HepG2 (cell line): ENCODE data around the gene ARHGAP29. TPM values are rescaled to one million over a fixed set of nuclear protein-coding genes. Genes with fewer than 3 reads are reported as not detected.
A peak's percentile ranks its signal among the peaks of the same experiment; 100 is the strongest.

Experiments used
- ATAC-seq: fragments of 200-7000 bp; cut with Tn5 transposase; 3 replicates; pipeline ENCODE4 v1.9.1; 2020; ENCODE audit warnings: mild to moderate bottlenecking, moderate library complexity
- BruUV-seq: library from RNA; stranded (reverse); fragments of 400-500 nt; replicated peaks from 2 replicates; lab custom pipeline; 2021; lab: Mats Ljungman, UMichigan
- CTCF ChIA-PET: fragments of 300-600 bp; formaldehyde crosslinking; extraction: SDS; loops from one replicate; lab custom pipeline; 2021; ENCODE audit warnings: low total read pairs, inconsistent platforms, low intra/inter-chr PET ratio; lab: Yijun Ruan, JAX
- POLR2A ChIA-PET: fragments of 350-600 bp; sonication (Branson Sonifier 250); formaldehyde crosslinking; loops from one replicate; lab custom pipeline; 2020; ENCODE audit warnings: antibody characterized with exemption, inconsistent platforms; lab: Yijun Ruan, JAX
- DNase-seq: peaks from one replicate; pipeline ENCODE4 v3.0.0-alpha.2; 2015; ENCODE audit warnings: low spot score
- FAIRE-seq: peaks from 3 replicates; lab custom pipeline; 2011; peaks lifted over from hg19 to GRCh38; lab: Jason Lieb, UNC
- H2AFZ ChIP-seq: one replicate; pipeline ENCODE4 v1.6.1; 2011; ENCODE audit warnings: low read length, inconsistent platforms
- H3K27ac ChIP-seq: fragments of 300-600 bp; 3 replicates; pipeline ENCODE4 v1.8.0; 2011; ENCODE audit warnings: mixed run types, mild to moderate bottlenecking, mixed read lengths, low read length, inconsistent platforms; ENCODE audit not compliant: insufficient read depth; ENCODE audit errors: extremely low read length
- H3K27me3 ChIP-seq, 2 experiments: fragments of 200-600 bp in 1 of 2; 2 replicates in 1 of 2; 3 replicates in 1 of 2; pipeline versions ENCODE4 v1.6.0 to v1.8.0; 2011; ENCODE audit warnings: low read length in 2 of 2, mild to moderate bottlenecking in 2 of 2, moderate library complexity in 2 of 2, inconsistent platforms in 1 of 2; ENCODE audit not compliant: insufficient read depth in 2 of 2, control insufficient read depth in 1 of 2
- H3K36me3 ChIP-seq, 2 experiments: fragments of 200-600 bp in 1 of 2; replicated peaks in 1 of 2; 2 replicates in 1 of 2; 3 replicates in 1 of 2; pipeline versions ENCODE4 v1.5.1 to v1.8.0; 2011; ENCODE audit warnings: low read length in 2 of 2, inconsistent platforms in 1 of 2; ENCODE audit not compliant: insufficient read depth in 2 of 2, control insufficient read depth in 1 of 2
- H3K4me1 ChIP-seq: 2 replicates; pipeline ENCODE4 v1.5.1; 2012; ENCODE audit warnings: low read length, inconsistent platforms; ENCODE audit not compliant: insufficient read depth
- H3K4me2 ChIP-seq: 2 replicates; pipeline ENCODE4 v1.6.0; 2011; ENCODE audit warnings: low read depth, low read length, inconsistent platforms
- H3K4me3 ChIP-seq, 3 experiments: fragments of 200-600 bp in 1 of 3; sonication (generic), shearing (Covaris generic) in 1 of 3; replicated peaks in 1 of 3; 2 replicates each; pipeline ENCODE4 v1.5.1; 2011 to 2016; ENCODE audit warnings: low read length in 3 of 3, inconsistent platforms in 2 of 3, low read depth in 2 of 3, mild to moderate bottlenecking in 2 of 3, control low read depth in 1 of 3, mixed read lengths in 1 of 3; ENCODE audit not compliant: insufficient read depth in 1 of 3
- H3K79me2 ChIP-seq: one replicate; pipeline ENCODE4 v1.6.1; 2011; ENCODE audit warnings: low read length, inconsistent platforms; ENCODE audit not compliant: insufficient read depth
- H3K9ac ChIP-seq: 2 replicates; pipeline ENCODE4 v1.6.0; 2011; ENCODE audit warnings: mild to moderate bottlenecking, low read depth, low read length, inconsistent platforms; ENCODE audit not compliant: insufficient read depth
- H3K9me3 ChIP-seq: 2 replicates; pipeline ENCODE4 v1.5.1; 2012; ENCODE audit warnings: mild to moderate bottlenecking, low read length
- H4K20me1 ChIP-seq: 2 replicates; pipeline ENCODE4 v1.6.0; 2011; ENCODE audit warnings: inconsistent platforms, mild to moderate bottlenecking, low read length, moderate library complexity; ENCODE audit not compliant: insufficient read depth
- ELF3 ChIP-seq: IDR thresholded peaks from 2 replicates; pipeline ENCODE4 v1.6.1; 2016; ENCODE audit warnings: missing genetic modification reagents, missing compliant biosample characterization
- GATAD1 ChIP-seq: IDR thresholded peaks from 2 replicates; pipeline ENCODE4 v1.6.1; 2016; ENCODE audit warnings: missing genetic modification reagents, missing compliant biosample characterization
- GATAD2A ChIP-seq: IDR thresholded peaks from 2 replicates; pipeline ENCODE4 v1.6.1; 2016
- ISL2 ChIP-seq: sonication (generic); formaldehyde crosslinking; IDR thresholded peaks from 2 replicates; pipeline ENCODE4 v1.5.0; 2020; ENCODE audit warnings: missing genetic modification reagents
- KAT8 ChIP-seq: IDR thresholded peaks from 2 replicates; pipeline ENCODE4 v1.6.1; 2016; ENCODE audit warnings: missing genetic modification reagents, missing compliant biosample characterization
- KDM4B ChIP-seq: sonication (generic); formaldehyde crosslinking; IDR thresholded peaks from 2 replicates; pipeline ENCODE4 v1.4.0; 2020; ENCODE audit warnings: missing genetic modification reagents
- NR2F6 ChIP-seq, 2 experiments: IDR thresholded peaks; 2 replicates each; pipeline ENCODE4 v1.6.1; 2016; ENCODE audit warnings: antibody characterized with exemption in 1 of 2, mild to moderate bottlenecking in 1 of 2
- RAD21 ChIP-seq: fragments of 450-650 bp; formaldehyde crosslinking; IDR thresholded peaks from 2 replicates; pipeline ENCODE4 v1.5.0; 2020; ENCODE audit warnings: mild to moderate bottlenecking
- SMC3 ChIP-seq: IDR thresholded peaks from 2 replicates; pipeline ENCODE4 v1.6.1; 2011; ENCODE audit warnings: low read length, improper control_type of control experiment
- STAG1 ChIP-seq: sonication (generic); formaldehyde crosslinking; IDR thresholded peaks from 2 replicates; pipeline ENCODE4 v1.4.0; 2020; ENCODE audit warnings: missing genetic modification reagents
- ZFP1 ChIP-seq: IDR thresholded peaks from 2 replicates; pipeline ENCODE4 v1.6.1; 2016
- ZNF747 ChIP-seq: sonication (generic); formaldehyde crosslinking; IDR thresholded peaks from 2 replicates; pipeline ENCODE4 v1.8.1; 2023; ENCODE audit warnings: missing genetic modification reagents, mild to moderate bottlenecking, borderline replicate concordance
- in situ Hi-C: cut with HindIII; loops from 2 replicates; pipeline ENCODE4 v1.10.0; 2017; ENCODE audit warnings: low pct_unique_long_range_greater_than_20kb; ENCODE audit not compliant: extremely low pct_ligation_motif_present
- intact Hi-C: fragments of 100-400 bp; cut with micrococcal nuclease; formaldehyde crosslinking; loops from one replicate; pipeline ENCODE4 v1.10.0; 2022; ENCODE audit not compliant: unreplicated experiment
- polyA plus RNA-seq, 8 experiments: library from polyadenylated mRNA; depleted of rRNA in 3 of 8; stranded (reverse) in 7 of 8; unstranded in 1 of 8; fragments of >200 nt; fragmentation: Illumina TruSeq in 4 of 8; extraction: Trizol in 4 of 8; gene quantifications; 2 replicates each; pipeline versions ENCODE4 v1.2.1 to v1.2.3, GENCODE V29; 2011 to 2016; ENCODE audit warnings: low read depth in 4 of 8, missing spikeins in 1 of 8, mixed read lengths in 1 of 8; ENCODE audit not compliant: insufficient read depth in 1 of 8
- total RNA-seq, 5 experiments: library from RNA; depleted of rRNA; stranded (reverse); fragments of >200 nt; fragmentation: Illumina TruSeq; extraction: Trizol; gene quantifications; 2 replicates each; pipeline ENCODE4 v1.2.3, GENCODE V29; 2016; ENCODE audit warnings: low read depth in 1 of 5
- TF ChIP-seq, protein P1 (sequence below): sonication (generic); formaldehyde crosslinking; IDR thresholded peaks from 2 replicates; pipeline ENCODE4 v1.5.0; 2020; ENCODE audit warnings: mild to moderate bottlenecking, missing genetic modification reagents, moderate library complexity
- TF ChIP-seq, protein P2 (sequence below): IDR thresholded peaks from 2 replicates; pipeline ENCODE4 v1.4.0; 2020; ENCODE audit warnings: mild to moderate bottlenecking, missing genetic modification reagents

Gene ARHGAP29
- total and polyA plus RNA-seq, 2 of the 13 experiments (the other 11 are each of a cell fraction or from before 2014, with no cell fraction given) = 12.8 to 18.3 TPM

DNA sequence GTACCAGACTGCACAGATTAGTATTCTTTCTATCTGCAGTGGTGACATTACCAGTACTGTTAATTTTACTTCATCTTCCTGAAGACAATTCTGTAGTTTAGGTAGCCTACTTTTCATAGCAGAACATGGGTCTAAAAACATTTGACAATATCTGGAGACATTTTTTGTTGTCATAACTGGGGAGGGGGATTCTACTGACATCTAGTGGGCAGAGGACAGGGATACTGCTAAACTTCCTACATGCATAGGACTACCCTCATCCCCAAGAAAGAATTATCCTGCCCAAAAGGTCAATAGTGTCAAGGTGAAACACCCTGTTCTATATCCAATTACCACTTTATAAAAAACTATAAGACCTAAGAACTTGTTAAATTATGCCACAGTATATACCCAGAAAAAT, 3.4 kb upstream of the ARHGAP29 start:
- intact Hi-C loops = loop anchor here (1.0 to 5.0 kb wide), 5 partner anchors 94 to 221 kb away; no protein-coding TSS in a partner anchor
- in situ Hi-C loops = no loop called here
- ChIA-PET CTCF (interaction anchor here (1.2 to 2.8 kb wide), 7 partner anchors 89 to 215 kb away, joined by 3 to 27 read pairs (median 8); no protein-coding TSS in a partner anchor), POLR2A (interaction anchor here (1.0 kb wide), 1 partner anchor 179 kb away, joined by 4 read pairs; no protein-coding TSS in a partner anchor)
- ATAC-seq (no peak), FAIRE-seq (peak; percentile 52), DNase-seq (peak; percentile 65)
- no peaks in the 10 kb centered on the region; a peak in 1 of 5 replicates for H3K27me3 ChIP-seq
- BruUV-seq = no TSS peak
- H3K4me2 ChIP-seq = no peak overlapping the region
- H4K20me1 ChIP-seq = no peaks in the 10 kb centered on the region
- H3K9me3 ChIP-seq = peaks cover 8% of the 10 kb centered on the region; the same call in 1 of the 2 replicates
- H3K4me3 ChIP-seq = no peak overlapping the region
- peaks cover 21% of the 10 kb centered on the region for H3K79me2 ChIP-seq
- no peak overlapping the region for H2AFZ ChIP-seq
- H3K27ac ChIP-seq = no peak overlapping the region
- no peaks in the 10 kb centered on the region for H3K36me3 ChIP-seq
- TF ChIP-seq, protein P1, sequence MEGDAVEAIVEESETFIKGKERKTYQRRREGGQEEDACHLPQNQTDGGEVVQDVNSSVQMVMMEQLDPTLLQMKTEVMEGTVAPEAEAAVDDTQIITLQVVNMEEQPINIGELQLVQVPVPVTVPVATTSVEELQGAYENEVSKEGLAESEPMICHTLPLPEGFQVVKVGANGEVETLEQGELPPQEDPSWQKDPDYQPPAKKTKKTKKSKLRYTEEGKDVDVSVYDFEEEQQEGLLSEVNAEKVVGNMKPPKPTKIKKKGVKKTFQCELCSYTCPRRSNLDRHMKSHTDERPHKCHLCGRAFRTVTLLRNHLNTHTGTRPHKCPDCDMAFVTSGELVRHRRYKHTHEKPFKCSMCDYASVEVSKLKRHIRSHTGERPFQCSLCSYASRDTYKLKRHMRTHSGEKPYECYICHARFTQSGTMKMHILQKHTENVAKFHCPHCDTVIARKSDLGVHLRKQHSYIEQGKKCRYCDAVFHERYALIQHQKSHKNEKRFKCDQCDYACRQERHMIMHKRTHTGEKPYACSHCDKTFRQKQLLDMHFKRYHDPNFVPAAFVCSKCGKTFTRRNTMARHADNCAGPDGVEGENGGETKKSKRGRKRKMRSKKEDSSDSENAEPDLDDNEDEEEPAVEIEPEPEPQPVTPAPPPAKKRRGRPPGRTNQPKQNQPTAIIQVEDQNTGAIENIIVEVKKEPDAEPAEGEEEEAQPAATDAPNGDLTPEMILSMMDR = peak; percentile 79
- TF ChIP-seq GATAD1 (0 out of 2 replicates have a peak, but pooled peaks have one; percentile 15), ZNF747 (CRISPR knock-in tag) (no peak), STAG1 (CRISPR knock-in tag) (peak; percentile 89), NR2F6 (IDR thresholded peaks at IDR 0.05) (no peak; the same call in 1 of the 2 replicates), NR2F6 (CRISPR knock-in tag; IDR thresholded peaks at IDR 0.05) (peak; percentile 37; the same call in 1 of the 2 replicates), RAD21 (CRISPR knock-in tag) (peak; percentile 69; the same call in 1 of the 2 replicates), SMC3 (peak; percentile 96), KDM4B (CRISPR knock-in tag) (no peak), ELF3 (CRISPR knock-in tag) (0 out of 2 replicates have a peak, but pooled peaks have one; percentile 30), ISL2 (0 out of 2 replicates have a peak, but pooled peaks have one; percentile 24), GATAD2A (0 out of 2 replicates have a peak, but pooled peaks have one; percentile 21), ZFP1 (CRISPR knock-in tag) (no peak), KAT8 (CRISPR knock-in tag) (peak; percentile 28; the same call in 1 of the 2 replicates)
- TF ChIP-seq, protein P2, sequence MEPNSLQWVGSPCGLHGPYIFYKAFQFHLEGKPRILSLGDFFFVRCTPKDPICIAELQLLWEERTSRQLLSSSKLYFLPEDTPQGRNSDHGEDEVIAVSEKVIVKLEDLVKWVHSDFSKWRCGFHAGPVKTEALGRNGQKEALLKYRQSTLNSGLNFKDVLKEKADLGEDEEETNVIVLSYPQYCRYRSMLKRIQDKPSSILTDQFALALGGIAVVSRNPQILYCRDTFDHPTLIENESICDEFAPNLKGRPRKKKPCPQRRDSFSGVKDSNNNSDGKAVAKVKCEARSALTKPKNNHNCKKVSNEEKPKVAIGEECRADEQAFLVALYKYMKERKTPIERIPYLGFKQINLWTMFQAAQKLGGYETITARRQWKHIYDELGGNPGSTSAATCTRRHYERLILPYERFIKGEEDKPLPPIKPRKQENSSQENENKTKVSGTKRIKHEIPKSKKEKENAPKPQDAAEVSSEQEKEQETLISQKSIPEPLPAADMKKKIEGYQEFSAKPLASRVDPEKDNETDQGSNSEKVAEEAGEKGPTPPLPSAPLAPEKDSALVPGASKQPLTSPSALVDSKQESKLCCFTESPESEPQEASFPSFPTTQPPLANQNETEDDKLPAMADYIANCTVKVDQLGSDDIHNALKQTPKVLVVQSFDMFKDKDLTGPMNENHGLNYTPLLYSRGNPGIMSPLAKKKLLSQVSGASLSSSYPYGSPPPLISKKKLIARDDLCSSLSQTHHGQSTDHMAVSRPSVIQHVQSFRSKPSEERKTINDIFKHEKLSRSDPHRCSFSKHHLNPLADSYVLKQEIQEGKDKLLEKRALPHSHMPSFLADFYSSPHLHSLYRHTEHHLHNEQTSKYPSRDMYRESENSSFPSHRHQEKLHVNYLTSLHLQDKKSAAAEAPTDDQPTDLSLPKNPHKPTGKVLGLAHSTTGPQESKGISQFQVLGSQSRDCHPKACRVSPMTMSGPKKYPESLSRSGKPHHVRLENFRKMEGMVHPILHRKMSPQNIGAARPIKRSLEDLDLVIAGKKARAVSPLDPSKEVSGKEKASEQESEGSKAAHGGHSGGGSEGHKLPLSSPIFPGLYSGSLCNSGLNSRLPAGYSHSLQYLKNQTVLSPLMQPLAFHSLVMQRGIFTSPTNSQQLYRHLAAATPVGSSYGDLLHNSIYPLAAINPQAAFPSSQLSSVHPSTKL = peak; percentile 18; the same call in 1 of the 2 replicates
- H3K4me1 ChIP-seq = peaks cover 24% of the 10 kb centered on the region
- H3K9ac ChIP-seq = no peak overlapping the region
